ENCODE results near the gene IRAK3.

IRAK3 gene

GRCh38 chr12:66252771-66253170 is 63.8 kb downstream of the IRAK3 start:
- DNase-seq (ENCODE audit: low read depth in 2 of 2) = no peak

DNA sequence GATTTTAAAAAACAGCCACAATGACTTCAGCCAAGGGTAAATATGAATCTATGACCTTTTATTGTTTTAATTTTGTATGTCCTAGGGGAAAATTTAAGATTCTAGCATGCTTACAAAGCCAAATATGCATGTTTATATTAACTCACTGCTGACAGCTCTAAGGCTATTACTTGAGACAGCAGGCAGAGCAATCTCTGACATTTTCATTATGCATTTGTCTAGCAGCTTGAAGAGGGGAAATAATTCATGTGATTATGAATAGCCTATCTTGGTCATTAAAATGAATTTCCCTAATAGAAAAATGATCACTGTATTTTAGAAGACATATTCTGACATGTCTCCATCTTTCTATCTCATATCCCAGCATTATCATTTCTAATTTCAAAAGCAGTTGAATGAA is 66.7 kb downstream of the IRAK3 start:
- no peak for DNase-seq (ENCODE audit: low read depth in 2 of 2)

- no peak for DNase-seq (ENCODE audit: low read depth in 2 of 2)
Measured at GRCh38 chr12:66258011-66258410, 69.0 kb downstream of the IRAK3 start.

DNA sequence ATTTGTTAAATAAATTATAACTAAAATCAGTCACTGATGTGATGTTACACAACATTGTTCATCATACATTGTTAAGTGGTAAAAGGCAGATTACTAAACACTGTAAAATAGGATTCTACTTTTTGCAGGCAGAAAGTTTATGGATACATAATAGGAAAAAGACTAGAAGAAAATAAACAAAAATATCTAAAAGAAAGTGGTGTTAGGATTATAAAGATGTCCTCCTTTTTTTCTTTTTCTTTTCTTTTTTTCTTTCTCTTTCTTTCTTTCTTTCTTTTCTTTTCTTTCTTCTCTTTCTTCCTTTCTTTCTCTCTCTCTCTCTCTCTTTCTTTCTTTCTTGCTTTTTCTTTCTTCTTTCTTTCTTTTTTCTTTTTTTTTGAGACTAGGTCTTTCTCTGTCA is 73.7 kb downstream of the IRAK3 start:
- DNase-seq (ENCODE audit: low read depth in 2 of 2) = no peak

GRCh38 chr12:66268562-66268961 is 79.5 kb downstream of the IRAK3 start:
- DNase-seq (ENCODE audit: low read depth in 2 of 2) = no peak

- DNase-seq (ENCODE audit: low read depth in 2 of 2) = no peak
Measured at GRCh38 chr12:66269142-66269541, 80.1 kb downstream of the IRAK3 start.

- DNase-seq (ENCODE audit: low read depth in 2 of 2) = no peak
Measured at GRCh38 chr12:66269757-66270383, 80.9 kb downstream of the IRAK3 start.

GRCh38 chr12:66270613-66271012 is 81.6 kb downstream of the IRAK3 start:
- no peak for DNase-seq (ENCODE audit: low read depth in 2 of 2)

DNA sequence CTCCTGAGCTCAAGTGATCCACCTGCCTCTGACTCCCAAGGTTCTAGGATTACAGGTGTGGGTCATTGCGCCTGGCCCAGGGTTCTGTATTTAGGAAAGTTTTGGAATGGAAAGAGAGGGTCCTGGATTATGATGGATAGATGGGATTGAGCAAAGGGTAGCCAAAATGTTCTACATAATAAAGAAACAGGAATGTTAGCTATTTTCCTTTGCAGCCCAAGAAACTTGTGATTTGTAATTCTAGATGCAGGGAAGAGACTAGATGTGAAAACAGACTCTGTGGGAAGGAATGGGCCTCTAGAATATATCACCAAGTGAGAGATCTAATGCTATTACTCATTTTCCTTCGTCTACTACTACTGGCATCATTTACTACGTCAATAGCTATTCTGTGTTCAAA is 83.6 kb downstream of the IRAK3 start:
- no peak for DNase-seq (ENCODE audit: low read depth in 2 of 2)

DNA sequence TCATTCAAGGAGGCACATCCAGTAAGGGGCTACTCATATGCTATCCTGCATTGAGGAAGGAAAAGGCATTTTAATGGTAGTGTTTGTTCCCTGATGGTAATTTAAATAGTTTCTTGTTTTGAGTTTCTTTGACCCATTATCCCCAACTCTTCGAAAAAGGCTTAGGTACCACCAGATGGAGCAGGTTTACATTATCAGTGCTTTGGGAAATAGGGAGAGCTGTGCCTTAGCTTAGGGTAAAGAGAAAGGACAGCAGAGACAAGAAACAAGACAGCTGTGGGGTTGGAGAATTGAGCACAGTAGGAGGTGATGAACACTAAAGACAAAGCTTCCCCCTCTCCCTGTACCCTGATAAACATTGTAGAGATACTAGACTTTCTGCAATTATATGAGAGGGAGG is 84.1 kb downstream of the IRAK3 start:
- no peak for DNase-seq (ENCODE audit: low read depth in 2 of 2)

- DNase-seq (ENCODE audit: low read depth in 2 of 2) = no peak
Measured at GRCh38 chr12:66275040-66275439, 86.0 kb downstream of the IRAK3 start.

DNA sequence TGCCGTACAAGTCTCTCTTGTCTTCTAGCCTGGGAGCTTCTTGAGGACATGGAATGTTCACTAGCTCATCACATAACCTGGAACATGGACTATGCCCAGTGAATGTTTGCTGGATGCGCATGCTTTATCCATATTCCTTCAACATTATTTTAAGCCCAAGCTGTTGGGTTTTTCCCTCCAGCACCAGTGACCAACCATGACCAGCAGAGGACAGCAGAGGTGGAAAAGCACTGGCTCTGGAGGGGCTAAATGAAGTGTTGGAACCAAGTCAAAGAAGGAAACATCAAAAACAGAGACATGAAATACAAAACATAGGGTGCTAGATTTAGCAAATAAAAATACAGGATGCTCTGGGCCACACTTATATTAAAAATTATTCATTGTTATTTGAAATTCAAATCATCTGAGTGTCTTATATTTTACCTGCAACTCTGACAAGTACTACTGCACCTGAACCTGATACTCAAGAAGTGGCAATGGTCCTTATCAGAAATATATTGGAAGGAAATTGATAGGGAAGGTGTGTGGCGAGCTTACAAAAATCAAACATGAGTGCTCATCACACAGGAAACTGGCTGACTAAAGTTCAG is 90.2 kb downstream of the IRAK3 start:
- DNase-seq (ENCODE audit: low read depth in 2 of 2) = no peak

DNA sequence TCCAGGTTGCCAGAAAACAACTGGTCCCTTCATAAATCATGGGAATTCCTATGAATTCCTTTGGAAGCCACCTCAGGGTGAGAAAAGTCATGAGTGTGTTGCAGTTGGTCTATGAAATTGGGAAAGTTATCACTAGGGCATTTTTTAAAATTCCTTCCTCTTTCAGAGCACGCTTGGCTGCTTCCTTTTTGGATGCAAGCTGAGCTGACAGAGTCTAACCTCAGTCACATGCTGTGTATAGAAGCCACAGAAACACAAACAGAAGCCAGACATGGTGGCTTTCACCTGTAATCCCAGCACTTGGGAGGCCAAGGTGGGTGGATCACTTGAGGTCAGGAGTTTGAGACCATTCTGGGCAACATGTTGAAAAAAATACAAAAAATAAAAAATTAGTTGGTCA is 91.5 kb downstream of the IRAK3 start:
- DNase-seq (ENCODE audit: low read depth in 2 of 2) = no peak

GRCh38 chr12:66282244-66282643 is 93.2 kb downstream of the IRAK3 start:
- DNase-seq (ENCODE audit: low read depth in 2 of 2) = no peak

DNA sequence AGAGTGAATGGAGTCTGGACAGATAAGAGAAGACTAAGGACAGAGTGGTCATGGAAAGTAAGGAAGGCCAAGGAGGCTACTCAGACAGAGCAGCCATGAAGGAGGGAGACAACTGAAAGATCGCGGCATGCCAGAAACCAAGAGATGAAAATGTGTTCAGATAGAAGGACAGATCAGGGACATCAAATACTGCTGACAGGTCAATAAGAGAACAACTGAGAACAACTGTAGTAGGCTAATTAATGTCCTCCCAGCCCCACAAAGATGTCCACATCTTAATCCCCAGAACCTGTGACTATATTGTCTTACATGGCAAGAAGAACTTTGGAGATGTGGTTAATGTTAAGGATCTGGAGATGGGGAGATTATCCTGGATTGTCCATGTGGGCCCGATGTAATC is 98.3 kb downstream of the IRAK3 start:
- no peak for DNase-seq (ENCODE audit: low read depth in 2 of 2)

GRCh38 chr12:66288121-66288520 is 99.1 kb downstream of the IRAK3 start:
- DNase-seq (ENCODE audit: low read depth in 2 of 2) = peak; percentile 1 to 44

GRCh38 chr12:66289485-66289884 is 100.5 kb downstream of the IRAK3 start:
- DNase-seq (ENCODE audit: low read depth in 2 of 2) = no peak

GRCh38 chr12:66290716-66291200 is 101.7 kb downstream of the IRAK3 start:
- DNase-seq (ENCODE audit: low read depth in 2 of 2) = no peak

GRCh38 chr12:66296176-66296683 is 107.2 kb downstream of the IRAK3 start:
- no peak for DNase-seq (ENCODE audit: low read depth in 2 of 2)

DNA sequence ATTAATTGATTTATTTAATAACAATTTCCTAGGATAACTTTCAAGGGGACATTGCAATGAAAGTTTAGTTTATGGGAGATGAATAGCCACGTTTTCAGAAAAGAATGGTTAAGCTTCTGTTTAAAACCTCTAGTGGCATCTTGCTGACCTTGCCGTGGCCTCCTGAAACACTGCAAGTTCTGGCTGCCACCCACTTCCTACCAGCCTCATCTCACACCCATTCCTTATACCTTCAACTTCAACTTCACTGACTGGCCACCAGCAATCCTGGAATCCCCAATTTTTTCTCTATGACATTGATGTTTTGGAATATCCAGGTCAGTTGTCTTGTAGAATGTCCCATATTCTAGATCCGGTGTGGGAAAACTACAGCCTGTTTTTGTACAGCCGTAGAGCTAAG is 108.1 kb downstream of the IRAK3 start:
- no peak for DNase-seq (ENCODE audit: low read depth in 2 of 2)

DNA sequence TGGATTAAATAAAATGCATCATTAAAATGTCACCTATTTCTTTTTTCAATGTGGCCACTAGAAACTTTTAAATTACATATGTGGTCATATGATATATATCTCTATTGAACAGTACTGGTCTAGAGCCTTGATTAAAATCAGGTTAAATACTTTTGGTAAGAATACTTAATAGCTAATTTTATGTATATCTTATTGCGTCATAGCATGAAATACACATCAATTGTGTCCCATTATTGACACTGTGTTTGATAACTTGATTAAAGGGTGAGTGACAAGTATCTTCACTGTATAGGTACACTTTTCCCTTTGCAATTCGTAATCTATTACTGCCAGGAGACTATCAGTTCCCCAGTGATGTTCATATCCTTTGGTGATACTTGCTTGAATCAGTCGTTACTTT is 108.9 kb downstream of the IRAK3 start:
- no peak for DNase-seq (ENCODE audit: low read depth in 2 of 2)

- peak; percentile 90 to 95 for DNase-seq (ENCODE audit: low read depth in 2 of 2)
Measured at GRCh38 chr12:66301944-66302826, 113.2 kb downstream of the IRAK3 start, which contains the start of gene HELB. HELB (plus strand) TSS chr12:66302493; CDS start chr12:66302604, 111 bp downstream.

DNA sequence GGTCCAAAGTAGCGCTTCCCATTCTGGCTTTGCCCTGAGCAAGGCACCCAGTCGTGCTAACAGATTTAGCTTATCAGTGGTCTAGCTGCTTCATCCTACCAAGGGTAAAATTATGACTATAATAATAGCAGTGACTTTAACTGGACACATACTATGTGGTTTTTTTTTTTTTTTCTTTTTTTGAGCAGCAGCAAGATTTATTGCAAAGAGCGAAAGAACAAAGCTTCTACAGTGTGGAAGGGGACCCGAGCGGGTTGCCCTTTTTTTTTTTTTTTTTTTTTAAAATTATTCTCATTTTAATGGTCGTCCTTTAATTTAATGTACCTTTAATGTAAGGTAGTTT is 113.8 kb downstream of the IRAK3 start:
- DNase-seq (ENCODE audit: low read depth in 2 of 2) = no peak
